ENCODE results near the gene OXA1L.
"Not testable (repeated sequence)": the region's sequence is repeated elsewhere in the genome, so short reads cannot be mapped to it uniquely, and the experiment has no call there.

Gene OXA1L

GRCh38 chr14:22781301-22781991, 15.0 kb downstream of the OXA1L start:
- Histone ChIP-seq H3K9ac (ENCODE audit: low read depth, low read length) (no peak overlapping the region), H3K36me3 (ENCODE audit: insufficient read depth, low read length) (no peaks in the 10 kb centered on the region), H3K27me3 (ENCODE audit: insufficient read depth, low read length) (no peaks in the 10 kb centered on the region), H3K27ac (ENCODE audit: low read depth, low read length) (no peak overlapping the region), H3K9me3 (ENCODE audit: insufficient read depth, low read depth, low read length) (no peaks in the 10 kb centered on the region), H3K4me3 (ENCODE audit: low read length) (no peak overlapping the region), H3K4me1 (ENCODE audit: insufficient read depth, low read length) (peaks cover 6% of the 10 kb centered on the region; the same call in 1 of the 2 replicates)
- 0% methylated on average over 1 of the region's 1 CpG for WGBS

- 95% methylated on average over 4 of the region's 4 CpGs for WGBS
- Histone ChIP-seq H3K36me3 (ENCODE audit: insufficient read depth, low read length) (no peaks in the 10 kb centered on the region), H3K27ac (ENCODE audit: low read depth, low read length) (no peak overlapping the region)
Measured at GRCh38 chr14:22786685-22787084, 20.2 kb downstream of the OXA1L start.

GRCh38 chr14:22791301-22791700, 24.8 kb downstream of the OXA1L start:
- Histone ChIP-seq H3K27me3 (ENCODE audit: insufficient read depth, low read length) (no peaks in the 10 kb centered on the region), H3K9ac (ENCODE audit: low read depth, low read length) (no peak overlapping the region), H3K9me3 (ENCODE audit: insufficient read depth, low read depth, low read length) (no peaks in the 10 kb centered on the region), H3K27ac (ENCODE audit: low read depth, low read length) (no peak overlapping the region), H3K36me3 (ENCODE audit: insufficient read depth, low read length) (no peaks in the 10 kb centered on the region), H3K4me1 (ENCODE audit: insufficient read depth, low read length) (peaks cover 1% of the 10 kb centered on the region), H3K4me3 (ENCODE audit: low read length) (no peak overlapping the region)
- 87% methylated on average over 3 of the region's 3 CpGs for WGBS

More at GRCh38 chr14:22786685-22787084, 20.2 kb downstream of the OXA1L start:
- no peaks in the 10 kb centered on the region for H3K27me3 ChIP-seq (ENCODE audit: insufficient read depth, low read length)
- H3K9ac ChIP-seq (ENCODE audit: low read depth, low read length): no peak overlapping the region
- no peaks in the 10 kb centered on the region for H3K9me3 ChIP-seq (ENCODE audit: insufficient read depth, low read depth, low read length)
- H3K4me3 ChIP-seq (ENCODE audit: low read length): no peak overlapping the region
- H3K4me1 ChIP-seq (ENCODE audit: insufficient read depth, low read length): no peaks in the 10 kb centered on the region

GRCh38 chr14:22792158-22792557, 25.7 kb downstream of the OXA1L start:
- H3K27ac ChIP-seq (ENCODE audit: low read depth, low read length): no peak overlapping the region
- WGBS: 95% methylated on average over 2 of the region's 2 CpGs
- no peak overlapping the region for H3K9ac ChIP-seq (ENCODE audit: low read depth, low read length)
- H3K4me1 ChIP-seq (ENCODE audit: insufficient read depth, low read length): peaks cover 10% of the 10 kb centered on the region
- H3K27me3 ChIP-seq (ENCODE audit: insufficient read depth, low read length): no peaks in the 10 kb centered on the region
- no peaks in the 10 kb centered on the region for H3K36me3 ChIP-seq (ENCODE audit: insufficient read depth, low read length)
- no peaks in the 10 kb centered on the region for H3K9me3 ChIP-seq (ENCODE audit: insufficient read depth, low read depth, low read length)
- no peak overlapping the region for H3K4me3 ChIP-seq (ENCODE audit: low read length)

- not testable (repeated sequence) for H3K4me3 ChIP-seq (ENCODE audit: low read length); H3K27ac ChIP-seq (ENCODE audit: low read depth, low read length); H3K27me3 ChIP-seq (ENCODE audit: insufficient read depth, low read length); H3K36me3 ChIP-seq (ENCODE audit: insufficient read depth, low read length); H3K9ac ChIP-seq (ENCODE audit: low read depth, low read length); H3K9me3 ChIP-seq (ENCODE audit: insufficient read depth, low read depth, low read length)
- WGBS: 88% methylated on average over 5 of the region's 5 CpGs
- peaks cover 15% of the 10 kb centered on the region for H3K4me1 ChIP-seq (ENCODE audit: insufficient read depth, low read length)
Measured at GRCh38 chr14:22793550-22793949, 27.1 kb downstream of the OXA1L start.

- no peaks in the 10 kb centered on the region for H3K9me3 ChIP-seq (ENCODE audit: insufficient read depth, low read depth, low read length)
- H3K36me3 ChIP-seq (ENCODE audit: insufficient read depth, low read length): no peaks in the 10 kb centered on the region
- no peaks in the 10 kb centered on the region for H3K27me3 ChIP-seq (ENCODE audit: insufficient read depth, low read length)
- peaks cover 15% of the 10 kb centered on the region for H3K4me1 ChIP-seq (ENCODE audit: insufficient read depth, low read length)
- 78% methylated on average over 5 of the region's 5 CpGs for WGBS
- no peak overlapping the region for H3K27ac ChIP-seq (ENCODE audit: low read depth, low read length)
- H3K9ac ChIP-seq (ENCODE audit: low read depth, low read length): no peak overlapping the region
- no peak overlapping the region for H3K4me3 ChIP-seq (ENCODE audit: low read length)
Measured at GRCh38 chr14:22793976-22794375, 27.5 kb downstream of the OXA1L start.

GRCh38 chr14:22794551-22794951, 28.1 kb downstream of the OXA1L start:
- Histone ChIP-seq H3K9ac (ENCODE audit: low read depth, low read length) (no peak overlapping the region), H3K4me1 (ENCODE audit: insufficient read depth, low read length) (peaks cover 15% of the 10 kb centered on the region), H3K27ac (ENCODE audit: low read depth, low read length) (no peak overlapping the region), H3K9me3 (ENCODE audit: insufficient read depth, low read depth, low read length) (no peaks in the 10 kb centered on the region), H3K4me3 (ENCODE audit: low read length) (no peak overlapping the region), H3K36me3 (ENCODE audit: insufficient read depth, low read length) (no peaks in the 10 kb centered on the region), H3K27me3 (ENCODE audit: insufficient read depth, low read length) (no peaks in the 10 kb centered on the region)
- 91% methylated on average over 7 of the region's 7 CpGs for WGBS

- H3K4me1 ChIP-seq (ENCODE audit: insufficient read depth, low read length): peaks cover 15% of the 10 kb centered on the region
- H3K9me3 ChIP-seq (ENCODE audit: insufficient read depth, low read depth, low read length): no peaks in the 10 kb centered on the region
- H3K4me3 ChIP-seq (ENCODE audit: low read length): no peak overlapping the region
- 71% methylated on average over 5 of the region's 5 CpGs for WGBS
- H3K9ac ChIP-seq (ENCODE audit: low read depth, low read length): 0 out of 2 replicates have a peak overlapping the region, but pooled peaks have one; percentile 21
- H3K27ac ChIP-seq (ENCODE audit: low read depth, low read length): peak overlapping the region; percentile 60; the same call in 1 of the 2 replicates
- no peaks in the 10 kb centered on the region for H3K27me3 ChIP-seq (ENCODE audit: insufficient read depth, low read length)
- H3K36me3 ChIP-seq (ENCODE audit: insufficient read depth, low read length): no peaks in the 10 kb centered on the region
Measured at GRCh38 chr14:22796087-22796707, 29.7 kb downstream of the OXA1L start.

GRCh38 chr14:22797017-22797917, 30.8 kb downstream of the OXA1L start:
- Histone ChIP-seq H3K27ac (ENCODE audit: low read depth, low read length) (peak overlapping the region; percentile 60; the same call in 1 of the 2 replicates), H3K9me3 (ENCODE audit: insufficient read depth, low read depth, low read length) (no peaks in the 10 kb centered on the region), H3K27me3 (ENCODE audit: insufficient read depth, low read length) (no peaks in the 10 kb centered on the region), H3K9ac (ENCODE audit: low read depth, low read length) (peak overlapping the region; percentile 33; the same call in 1 of the 2 replicates), H3K4me3 (ENCODE audit: low read length) (no peak overlapping the region), H3K36me3 (ENCODE audit: insufficient read depth, low read length) (no peaks in the 10 kb centered on the region), H3K4me1 (ENCODE audit: insufficient read depth, low read length) (peaks cover 15% of the 10 kb centered on the region)
- WGBS: 53% methylated on average over 4 of the region's 5 CpGs

- Histone ChIP-seq H3K4me1 (ENCODE audit: insufficient read depth, low read length) (peaks cover 15% of the 10 kb centered on the region), H3K27ac (ENCODE audit: low read depth, low read length) (no peak overlapping the region), H3K9me3 (ENCODE audit: insufficient read depth, low read depth, low read length) (no peaks in the 10 kb centered on the region), H3K9ac (ENCODE audit: low read depth, low read length) (no peak overlapping the region), H3K36me3 (ENCODE audit: insufficient read depth, low read length) (no peaks in the 10 kb centered on the region), H3K4me3 (ENCODE audit: low read length) (no peak overlapping the region), H3K27me3 (ENCODE audit: insufficient read depth, low read length) (no peaks in the 10 kb centered on the region)
- WGBS: 78% methylated on average over 2 of the region's 2 CpGs
Measured at GRCh38 chr14:22798528-22798927, 32.0 kb downstream of the OXA1L start.

GRCh38 chr14:22800346-22800745, 33.9 kb downstream of the OXA1L start:
- H3K4me1 ChIP-seq (ENCODE audit: insufficient read depth, low read length): peaks cover 15% of the 10 kb centered on the region

More at GRCh38 chr14:22800346-22800745, 33.9 kb downstream of the OXA1L start:
- Histone ChIP-seq H3K36me3 (ENCODE audit: insufficient read depth, low read length) (no peaks in the 10 kb centered on the region), H3K9ac (ENCODE audit: low read depth, low read length) (no peak overlapping the region), H3K27me3 (ENCODE audit: insufficient read depth, low read length) (no peaks in the 10 kb centered on the region), H3K4me3 (ENCODE audit: low read length) (no peak overlapping the region), H3K9me3 (ENCODE audit: insufficient read depth, low read depth, low read length) (no peaks in the 10 kb centered on the region), H3K27ac (ENCODE audit: low read depth, low read length) (no peak overlapping the region)
- 97% methylated on average over 10 of the region's 10 CpGs for WGBS

All from HUES64 (cell line).